ENCODE data around the gene HSF4.

GRCh38 chr16:67149276-67150046 is 15.1 kb upstream of the HSF4 start:
- no peak for TF ChIP-seq POLR2AphosphoS5 (IDR thresholded peaks at IDR 0.05; ENCODE audit: borderline replicate concordance, low read depth, low read length)
- no peak for TF ChIP-seq EZH2 (IDR thresholded peaks at IDR 0.05)

Measured in SK-N-MC (cell line).